Mucosa of descending colon (tissue), 3 donors: ENCODE results near the gene RGS6. TPM values are rescaled to one million over a fixed set of nuclear protein-coding genes. Genes with fewer than 3 reads are reported as not detected.

Experiments used
- ATAC-seq: fragments of 200-7000 bp; cut with Tn5 transposase; one replicate; pipeline ENCODE4 v1.9.1; 2020; ENCODE audit warnings: mild to moderate bottlenecking, moderate library complexity
- DNase-seq, 3 donors: peaks; one replicate each; pipeline ENCODE4 v3.0.0-alpha.2; 2020
- H3K36me3 ChIP-seq: fragments of 200-600 bp; one replicate; pipeline ENCODE4 v1.8.0; 2021; ENCODE audit warnings: low read depth, mild to moderate bottlenecking
- H3K4me1 ChIP-seq: fragments of 200-600 bp; one replicate; pipeline ENCODE4 v1.8.0; 2021; ENCODE audit warnings: low read depth, mild to moderate bottlenecking
- H3K4me3 ChIP-seq: fragments of 200-600 bp; one replicate; pipeline ENCODE4 v1.8.0; 2021; ENCODE audit warnings: mild to moderate bottlenecking
- H3K9me3 ChIP-seq: fragments of 200-600 bp; one replicate; pipeline ENCODE4 v1.8.0; 2021; ENCODE audit warnings: mild to moderate bottlenecking
- CTCF ChIP-seq: fragments of 200-600 bp; IDR thresholded peaks from one replicate; pipeline ENCODE4 v1.8.0; 2022; ENCODE audit warnings: antibody characterized with exemption, mild to moderate bottlenecking
- intact Hi-C, 2 donors: fragments of 100-400 bp; cut with DNase I in 1 of 2; cut with micrococcal nuclease in 1 of 2; formaldehyde crosslinking; loops; one replicate each; pipeline versions ENCODE4 v1.11.0 to v1.11.1; 2022; cut with DNase I, micrococcal nuclease
- total RNA-seq, 3 donors: library from RNA; stranded (reverse); fragmentation: NEBNext Ultra II Directional in 2 of 3; extraction: Animal tissue kit (Norgen Biotek cat#: 25700) in 2 of 3; gene quantifications; one replicate each; pipeline versions ENCODE4 v1.2.1 to v1.2.4, GENCODE V29; 2021 to 2023
- donor health status: DM: no; HTN: no; CAD: no; lungs with moderate emphysema.
- donor health status: DM: no; HTN: no; CAD: no.
- donor health status: DM: no; HTN: yes; CAD: no.

Gene RGS6
- total RNA-seq, 3 donors from 2014 or later = 0.66 to 2.5 (median 0.94) TPM

- ATAC-seq = no peak
- no peak for DNase-seq
- Histone ChIP-seq H3K36me3 (no peaks in the 10 kb centered on the region), H3K4me3 (no peak overlapping the region), H3K9me3 (no peaks in the 10 kb centered on the region), H3K4me1 (no peaks in the 10 kb centered on the region)
- no peak for TF ChIP-seq CTCF
- intact Hi-C loops = no loop called here
Measured at GRCh38 chr14:72013721-72014345, 81.6 kb downstream of the RGS6 start.

GRCh38 chr14:72014486-72014885, 82.3 kb downstream of the RGS6 start:
- intact Hi-C loops = no loop called here
- no peak for DNase-seq
- no peak for ATAC-seq

GRCh38 chr14:72017290-72017689, 85.1 kb downstream of the RGS6 start:
- no peak for TF ChIP-seq CTCF
- Histone ChIP-seq H3K4me1 (no peaks in the 10 kb centered on the region), H3K36me3 (no peaks in the 10 kb centered on the region), H3K4me3 (no peak overlapping the region), H3K9me3 (no peaks in the 10 kb centered on the region)
- ATAC-seq (no peak), DNase-seq (no peak)
- intact Hi-C loops = no loop called here

More at GRCh38 chr14:72014486-72014885, 82.3 kb downstream of the RGS6 start:
- no peak for TF ChIP-seq CTCF
- no peaks in the 10 kb centered on the region for H3K36me3 ChIP-seq
- H3K4me3 ChIP-seq = no peak overlapping the region
- no peaks in the 10 kb centered on the region for H3K9me3 ChIP-seq
- H3K4me1 ChIP-seq = no peaks in the 10 kb centered on the region

GRCh38 chr14:72023128-72024042, 91.2 kb downstream of the RGS6 start:
- DNase-seq (no peak), ATAC-seq (no peak)
- Histone ChIP-seq H3K36me3 (no peaks in the 10 kb centered on the region), H3K4me3 (no peak overlapping the region), H3K4me1 (no peaks in the 10 kb centered on the region), H3K9me3 (no peaks in the 10 kb centered on the region)
- no peak for TF ChIP-seq CTCF
- intact Hi-C loops = no loop called here

GRCh38 chr14:72024043-72024407, 91.8 kb downstream of the RGS6 start:
- H3K9me3 ChIP-seq = no peaks in the 10 kb centered on the region
- no peak for TF ChIP-seq CTCF
- intact Hi-C loops = no loop called here
- no peak overlapping the region for H3K4me3 ChIP-seq
- H3K36me3 ChIP-seq = no peaks in the 10 kb centered on the region
- peak in 1 of 3 donors; percentile 27 for DNase-seq
- no peaks in the 10 kb centered on the region for H3K4me1 ChIP-seq
- ATAC-seq = peak; percentile 51
